GM15510 (cell line): ENCODE data around the gene WDR93.

Experiments
- POLR2A ChIP-seq: IDR thresholded peaks from 3 replicates; pipeline ENCODE4 v1.6.1; 2011; ENCODE audit warnings: borderline replicate concordance; ENCODE audit not compliant: insufficient read length; ENCODE audit errors: extremely low read depth

Gene WDR93

GRCh38 chr15:89656116-89656815 lies 34.3 kb upstream of the WDR93 start:
- TF ChIP-seq POLR2A, result no peak

- no peak for TF ChIP-seq POLR2A
These were observed 32.9 kb upstream of the WDR93 start for GRCh38 chr15:89657686-89658200.

- TF ChIP-seq POLR2A, result no peak
These were observed 31.3 kb upstream of the WDR93 start for GRCh38 chr15:89659295-89659694.

- no peak for TF ChIP-seq POLR2A
These were observed 30.1 kb upstream of the WDR93 start for GRCh38 chr15:89660556-89660955.

GRCh38 chr15:89662893-89663626 lies 27.6 kb upstream of the WDR93 start:
- TF ChIP-seq POLR2A, result no peak

GRCh38 chr15:89664441-89665350 lies 25.9 kb upstream of the WDR93 start:
- no peak for TF ChIP-seq POLR2A

- TF ChIP-seq POLR2A, result no peak
These were observed 25.0 kb upstream of the WDR93 start for GRCh38 chr15:89665449-89666181.

- TF ChIP-seq POLR2A, result no peak
These were observed 24.3 kb upstream of the WDR93 start for GRCh38 chr15:89666184-89666857.

- no peak for TF ChIP-seq POLR2A
These were observed 23.5 kb upstream of the WDR93 start for GRCh38 chr15:89666858-89667705.

GRCh38 chr15:89667706-89667960 lies 23.0 kb upstream of the WDR93 start:
- no peak for TF ChIP-seq POLR2A

GRCh38 chr15:89668171-89668570 lies 22.4 kb upstream of the WDR93 start:
- no peak for TF ChIP-seq POLR2A

GRCh38 chr15:89669309-89669865 lies 21.2 kb upstream of the WDR93 start:
- TF ChIP-seq POLR2A, result no peak

- TF ChIP-seq POLR2A, result no peak
These were observed 20.7 kb upstream of the WDR93 start for GRCh38 chr15:89669941-89670340.
